Progenitor cell of endocrine pancreas (in vitro differentiated cells): ENCODE data around the gene C1orf21. TPM values are rescaled to one million over a fixed set of nuclear protein-coding genes. Genes with fewer than 3 reads are reported as not detected.

Experiments
- DNase-seq: peaks from one replicate; pipeline ENCODE4 v3.0.0; 2021; ENCODE audit warnings: low spot score; ENCODE audit not compliant: unreplicated experiment
- H3K27ac Mint-ChIP-seq: 2 replicates; pipeline ENCODE4 v1.8.0; 2021; ENCODE audit warnings: mild to moderate bottlenecking, moderate library complexity, mixed read lengths
- H3K27me3 Mint-ChIP-seq: 2 replicates; pipeline ENCODE4 v1.8.0; 2021; ENCODE audit warnings: mixed read lengths
- H3K36me3 Mint-ChIP-seq: 2 replicates; pipeline ENCODE4 v1.8.0; 2022; ENCODE audit warnings: mixed read lengths; ENCODE audit not compliant: insufficient read depth
- H3K4me1 Mint-ChIP-seq: 2 replicates; pipeline ENCODE4 v1.8.0; 2021; ENCODE audit warnings: low read depth, mixed read lengths
- H3K4me3 Mint-ChIP-seq: 2 replicates; pipeline ENCODE4 v1.8.0; 2021; ENCODE audit warnings: low read depth, mild to moderate bottlenecking, moderate library complexity, mixed read lengths
- H3K9me3 Mint-ChIP-seq: 2 replicates; pipeline ENCODE4 v1.8.0; 2021; ENCODE audit warnings: low read depth, mixed read lengths
- CTCF ChIP-seq: fragments of 200-600 bp; sonication (generic); IDR thresholded peaks from one replicate; pipeline ENCODE4 v1.5.0; 2021; ENCODE audit warnings: antibody characterized with exemption, mild to moderate bottlenecking; ENCODE audit not compliant: unreplicated experiment
- total RNA-seq: library from RNA; stranded (reverse); gene quantifications from 2 replicates; pipeline ENCODE4 v1.2.1, GENCODE V29; 2021

C1orf21 gene
- total RNA-seq, 1 donor from 2014 or later = 10.0 TPM

DNA sequence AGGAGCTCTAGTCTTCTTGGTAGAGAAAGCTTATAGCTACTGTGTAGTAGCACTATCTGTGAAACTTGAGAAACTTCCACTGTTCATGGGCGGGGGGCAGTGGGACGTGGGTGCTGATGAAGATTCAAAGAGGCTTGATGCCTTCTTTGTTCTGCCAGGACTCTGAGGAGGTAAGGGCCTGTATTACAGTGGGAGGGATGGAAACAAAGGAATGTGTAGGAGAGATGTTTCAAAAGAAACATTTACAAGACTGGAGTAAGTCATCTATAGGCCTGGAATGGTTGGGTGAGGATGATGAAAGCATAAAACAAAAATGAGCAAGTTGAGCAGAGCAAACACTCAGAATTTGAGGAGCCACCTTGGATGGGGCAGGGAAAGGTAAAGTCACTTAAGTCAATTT lies 89.4 kb downstream of the C1orf21 start:
- Mint-ChIP-seq H3K4me3 (no peak overlapping the region), H3K9me3 (no peaks in the 10 kb centered on the region), H3K27me3 (no peaks in the 10 kb centered on the region), H3K4me1 (peaks cover 21% of the 10 kb centered on the region), H3K36me3 (peaks cover 4% of the 10 kb centered on the region), H3K27ac (no peak overlapping the region)
- no peak for TF ChIP-seq CTCF
- DNase-seq = no peak

DNA sequence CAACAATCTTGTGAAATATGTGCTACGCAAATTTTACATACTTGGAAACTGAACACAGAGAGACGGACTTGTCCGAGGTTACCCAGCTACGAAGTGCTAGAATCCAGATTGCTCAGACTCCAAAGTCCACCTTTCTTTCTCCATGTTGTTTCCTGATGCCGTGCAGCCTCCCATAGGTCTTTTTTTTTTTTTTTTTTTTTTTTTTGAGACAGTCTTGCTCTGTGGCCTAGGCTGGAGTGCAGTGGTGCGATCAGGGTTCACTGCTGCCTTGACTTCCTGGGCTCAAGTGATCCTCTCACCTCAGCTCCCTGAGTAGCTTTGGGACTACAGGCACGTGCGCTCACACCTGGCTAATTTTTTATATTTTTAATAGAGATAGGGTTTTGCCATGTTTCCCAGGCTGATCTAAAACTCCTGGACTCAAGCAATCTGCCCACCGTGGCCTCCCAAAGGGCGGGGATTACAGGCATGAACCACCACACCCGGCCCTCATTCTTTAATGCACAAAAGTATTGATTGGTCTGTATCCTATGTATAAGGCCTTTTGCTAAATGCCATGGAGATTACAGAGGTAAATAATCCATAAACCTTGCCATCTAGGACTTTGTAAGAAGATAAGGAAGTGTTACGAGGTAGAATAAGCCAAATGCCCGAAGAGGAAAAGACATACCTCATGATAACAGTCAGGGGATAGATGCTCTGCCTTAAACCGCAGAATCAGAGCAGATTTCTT lies 92.8 kb downstream of the C1orf21 start:
- peaks cover 32% of the 10 kb centered on the region for H3K4me1 Mint-ChIP-seq
- no peak for DNase-seq
- no peak overlapping the region for H3K27ac Mint-ChIP-seq
- H3K36me3 Mint-ChIP-seq = peaks cover 4% of the 10 kb centered on the region
- TF ChIP-seq CTCF = no peak
- H3K9me3 Mint-ChIP-seq = no peaks in the 10 kb centered on the region
- no peaks in the 10 kb centered on the region for H3K27me3 Mint-ChIP-seq
- no peak overlapping the region for H3K4me3 Mint-ChIP-seq

GRCh38 chr1:184480736-184481135 lies 93.9 kb downstream of the C1orf21 start:
- H3K9me3 Mint-ChIP-seq = no peaks in the 10 kb centered on the region
- H3K36me3 Mint-ChIP-seq = peaks cover 4% of the 10 kb centered on the region
- H3K27ac Mint-ChIP-seq = peak overlapping the region; percentile 46
- peaks cover 33% of the 10 kb centered on the region for H3K4me1 Mint-ChIP-seq
- no peak for DNase-seq
- no peak overlapping the region for H3K4me3 Mint-ChIP-seq
- no peak for TF ChIP-seq CTCF
- H3K27me3 Mint-ChIP-seq = no peaks in the 10 kb centered on the region

- no peak for TF ChIP-seq CTCF
- H3K27me3 Mint-ChIP-seq = no peaks in the 10 kb centered on the region
- H3K9me3 Mint-ChIP-seq = no peaks in the 10 kb centered on the region
- peaks cover 4% of the 10 kb centered on the region for H3K36me3 Mint-ChIP-seq
- no peak for DNase-seq
- H3K4me1 Mint-ChIP-seq = peaks cover 33% of the 10 kb centered on the region
- no peak overlapping the region for H3K4me3 Mint-ChIP-seq
- no peak overlapping the region for H3K27ac Mint-ChIP-seq
These were observed 95.3 kb downstream of the C1orf21 start for GRCh38 chr1:184482136-184482535.

DNA sequence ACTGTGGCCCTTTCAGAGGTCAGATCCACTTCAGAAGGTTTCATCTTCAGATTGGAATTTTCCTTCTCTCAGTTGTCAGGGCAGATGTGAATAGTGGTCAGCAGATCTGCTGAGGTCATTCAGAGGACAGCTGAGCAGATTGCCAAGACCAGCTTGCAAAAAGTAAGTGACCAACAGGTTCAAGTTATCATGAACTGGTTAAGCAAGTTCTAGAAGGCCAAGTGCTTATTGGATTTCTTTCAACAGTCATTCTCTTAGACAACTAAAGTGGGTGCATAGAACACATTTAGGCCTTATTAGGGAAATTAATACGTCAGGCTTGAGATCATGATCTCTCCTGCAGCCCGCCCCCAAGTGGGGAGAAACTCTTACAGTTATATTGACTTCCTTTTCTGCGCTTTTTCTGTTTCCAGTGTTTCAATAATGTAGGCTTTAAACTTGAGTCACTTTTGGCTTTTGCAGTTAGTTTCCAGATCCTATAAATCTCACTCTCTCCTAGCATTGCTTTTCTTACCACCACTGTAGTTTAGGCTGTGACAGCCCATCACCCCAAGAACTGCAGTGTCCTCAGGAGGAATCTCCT lies 96.4 kb downstream of the C1orf21 start:
- no peak for TF ChIP-seq CTCF
- peak overlapping the region; percentile 47 for H3K27ac Mint-ChIP-seq
- peaks cover 33% of the 10 kb centered on the region for H3K4me1 Mint-ChIP-seq
- H3K36me3 Mint-ChIP-seq = peaks cover 2% of the 10 kb centered on the region
- no peak for DNase-seq
- no peaks in the 10 kb centered on the region for H3K9me3 Mint-ChIP-seq
- no peaks in the 10 kb centered on the region for H3K27me3 Mint-ChIP-seq
- H3K4me3 Mint-ChIP-seq = no peak overlapping the region
